ENCODE data around the gene GGTA1.
"Not testable (repeated sequence)": the region's sequence is repeated elsewhere in the genome, so short reads cannot be mapped to it uniquely, and the experiment has no call there.

The GGTA1 gene

DNA sequence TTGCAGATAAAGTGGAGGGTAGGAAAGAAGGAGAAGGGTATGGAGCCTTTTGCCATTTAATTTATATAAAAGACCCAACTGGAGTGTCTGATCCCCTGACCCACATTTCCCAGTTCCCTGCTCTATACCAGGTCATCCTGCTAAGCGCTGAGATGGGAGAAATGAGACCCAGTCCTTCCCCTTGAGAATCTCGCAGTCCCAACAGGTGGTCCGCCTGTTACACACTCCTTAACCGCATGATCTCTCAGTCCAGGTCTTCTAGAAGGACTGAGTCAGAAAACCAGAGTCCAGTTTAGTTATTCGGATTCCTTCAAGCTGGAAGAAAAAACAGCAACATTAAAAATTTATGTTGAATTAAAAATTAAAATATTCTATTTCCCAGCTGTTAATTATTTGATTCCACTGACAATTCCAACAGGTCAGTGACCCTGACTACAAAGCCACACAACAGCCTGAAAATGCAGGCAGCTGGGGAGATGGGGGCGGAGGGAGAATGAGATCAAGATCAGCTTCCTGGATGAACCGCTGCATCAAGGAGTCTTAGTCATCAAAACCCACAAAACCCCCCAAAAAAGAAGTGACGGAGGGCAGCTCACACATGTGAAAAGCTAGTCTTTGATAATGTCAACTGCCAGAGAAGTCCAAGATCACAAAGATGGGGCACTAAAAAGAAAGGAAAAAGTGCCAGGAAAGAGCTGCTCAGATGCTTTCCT is 44.0 kb downstream of the GGTA1 start:
- no peak for DNase-seq

DNA sequence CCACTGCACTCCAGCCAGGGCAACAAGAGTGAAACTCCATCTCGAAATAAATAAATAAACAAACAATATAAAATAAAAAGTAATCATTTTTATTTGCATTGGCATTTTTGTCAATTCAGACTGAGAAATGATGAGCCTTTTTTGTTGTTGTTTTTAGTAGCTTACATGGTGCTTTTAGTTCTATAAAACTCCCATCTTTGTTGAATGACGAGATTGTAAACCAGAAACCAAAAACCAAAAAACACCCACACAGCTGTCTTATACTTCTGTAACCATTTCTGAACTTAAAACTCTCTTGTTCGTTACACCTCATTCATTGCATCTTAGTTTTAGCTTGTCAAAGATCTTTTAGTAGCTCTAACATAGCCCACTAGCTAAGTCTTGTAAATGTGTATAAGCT is 44.7 kb downstream of the GGTA1 start:
- DNase-seq = no peak

DNA sequence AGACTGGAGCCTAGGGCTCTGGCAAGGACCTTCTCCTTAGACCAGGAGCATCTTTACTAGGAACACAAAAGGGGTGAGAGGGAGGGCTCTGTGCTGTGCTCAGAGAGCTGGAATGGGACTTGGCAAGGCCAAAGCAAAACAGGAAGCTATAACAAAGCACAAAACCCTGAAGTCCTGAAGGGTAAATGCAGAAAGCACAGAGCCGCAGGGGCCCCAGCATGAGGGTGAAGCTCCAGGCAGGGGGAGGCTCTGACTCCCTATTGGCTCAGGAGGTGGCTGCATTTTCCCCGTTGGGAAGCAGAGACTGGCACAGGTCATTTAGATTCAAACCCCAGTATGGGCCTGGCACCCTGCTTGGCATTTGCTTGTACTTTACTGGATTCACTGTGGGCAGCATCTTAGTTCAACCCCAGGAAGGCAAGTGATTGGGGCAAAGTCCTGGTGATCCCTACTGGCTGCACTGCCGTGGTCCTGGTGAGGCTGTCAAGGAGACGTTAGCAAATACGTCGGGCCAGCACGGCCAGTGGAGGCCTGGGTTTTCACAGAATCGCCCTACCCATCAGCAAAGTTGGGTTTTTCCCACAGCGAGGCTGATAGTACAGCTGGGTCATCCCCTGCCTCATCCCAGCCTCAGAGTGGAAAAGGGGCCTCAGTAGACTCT is 46.3 kb downstream of the GGTA1 start:
- no peak for DNase-seq

DNA sequence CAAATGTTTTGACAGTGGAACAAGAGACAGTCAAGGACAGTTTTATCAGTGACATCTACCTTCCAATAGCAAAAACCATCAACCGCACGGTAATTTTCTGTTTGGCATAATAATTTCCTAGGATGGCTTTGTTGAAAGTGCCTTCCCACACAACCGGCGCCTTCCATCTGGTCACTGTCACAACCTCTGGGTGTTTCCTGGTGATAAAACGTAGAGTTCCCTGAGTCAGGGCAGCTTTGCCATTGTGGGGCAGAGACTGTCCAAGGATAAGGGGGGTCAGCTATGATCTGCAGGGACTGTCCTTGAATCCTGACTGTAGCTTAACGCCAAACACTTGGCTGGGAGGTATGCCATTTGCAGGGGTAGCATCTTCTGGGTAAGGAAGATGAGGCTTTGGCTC is 47.6 kb downstream of the GGTA1 start:
- no peak for DNase-seq

DNA sequence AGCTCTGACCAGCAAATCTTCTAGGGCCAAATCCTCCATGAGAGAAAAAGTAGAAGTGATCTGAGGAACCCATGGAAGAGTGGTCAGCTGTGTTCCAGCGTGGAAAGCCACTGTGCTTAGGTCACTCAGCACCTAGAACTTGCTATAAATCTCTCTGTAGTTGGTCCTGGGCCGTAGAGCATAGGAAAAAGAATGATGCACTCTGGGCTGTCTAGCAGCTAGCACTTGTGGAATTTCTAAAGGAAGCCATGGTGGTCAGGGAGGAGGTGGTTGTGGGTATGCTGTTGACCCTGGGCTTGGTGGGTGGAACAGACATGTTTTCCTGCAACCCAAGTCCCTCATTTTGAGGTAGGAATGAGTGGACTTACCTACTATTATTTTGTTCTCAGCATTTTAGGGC is 48.1 kb downstream of the GGTA1 start:
- DNase-seq = no peak

DNA sequence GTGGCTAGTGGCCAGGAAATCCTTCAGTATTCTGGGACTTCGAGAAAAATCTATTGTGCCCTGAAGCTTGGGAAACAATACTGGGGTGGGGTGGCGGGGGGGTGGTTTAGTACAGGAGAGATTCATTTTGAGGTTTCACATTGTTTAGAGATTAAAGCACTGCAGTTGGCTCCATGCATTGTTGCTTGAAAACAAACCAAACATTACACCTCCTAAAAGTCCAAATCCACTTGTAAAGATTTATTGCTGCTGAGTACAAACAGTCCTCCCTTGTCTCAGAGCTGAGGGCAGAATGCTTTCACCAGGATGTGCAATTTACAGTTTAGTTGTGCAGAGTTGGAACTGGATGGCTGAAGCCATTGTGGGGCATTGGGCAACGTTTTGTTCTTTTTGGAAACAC is 49.4 kb downstream of the GGTA1 start:
- DNase-seq = no peak

DNA sequence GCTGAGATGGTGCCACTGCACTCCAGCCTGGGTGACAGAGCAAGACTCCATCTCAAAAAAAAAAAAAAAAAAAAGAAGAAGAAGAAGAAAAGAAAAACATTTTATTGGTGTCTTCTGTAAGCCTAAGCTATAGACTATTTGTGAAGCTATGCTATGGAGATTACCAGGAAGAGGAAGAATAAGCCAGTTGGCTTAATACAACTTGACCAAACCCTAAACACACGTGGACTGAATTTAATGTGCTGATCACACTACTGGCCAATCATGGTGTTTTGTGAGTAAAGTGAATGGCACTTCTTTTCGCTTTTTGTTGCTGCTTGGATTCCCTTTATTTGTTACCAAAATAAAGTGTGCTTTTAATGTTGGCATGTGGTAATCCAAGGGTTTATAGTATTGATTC is 49.9 kb downstream of the GGTA1 start:
- DNase-seq = no peak

DNA sequence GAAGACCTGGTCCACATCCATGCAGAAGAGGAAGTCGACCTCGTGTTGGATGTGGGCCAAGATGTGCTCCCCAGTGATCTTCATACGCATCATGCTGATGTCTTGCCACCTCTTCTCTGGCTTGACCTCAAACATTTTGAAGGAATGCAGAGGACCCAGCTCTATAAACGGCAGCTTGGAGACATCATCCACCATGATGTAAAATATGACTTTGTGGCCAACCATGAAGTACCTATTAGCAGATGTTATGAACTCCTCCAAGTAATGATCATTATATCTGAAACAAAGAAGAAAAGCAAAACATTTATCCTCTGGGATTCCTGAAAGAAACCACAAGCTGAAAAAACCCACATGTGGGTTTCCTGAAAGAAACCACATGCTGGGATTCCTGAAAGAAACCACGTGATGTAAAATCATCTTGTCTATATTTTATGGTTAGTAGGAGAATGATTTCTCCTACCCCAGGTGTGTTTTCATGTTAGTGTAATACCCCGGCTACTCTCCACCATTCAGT is 52.3 kb downstream of the GGTA1 start:
- DNase-seq = no peak

DNA sequence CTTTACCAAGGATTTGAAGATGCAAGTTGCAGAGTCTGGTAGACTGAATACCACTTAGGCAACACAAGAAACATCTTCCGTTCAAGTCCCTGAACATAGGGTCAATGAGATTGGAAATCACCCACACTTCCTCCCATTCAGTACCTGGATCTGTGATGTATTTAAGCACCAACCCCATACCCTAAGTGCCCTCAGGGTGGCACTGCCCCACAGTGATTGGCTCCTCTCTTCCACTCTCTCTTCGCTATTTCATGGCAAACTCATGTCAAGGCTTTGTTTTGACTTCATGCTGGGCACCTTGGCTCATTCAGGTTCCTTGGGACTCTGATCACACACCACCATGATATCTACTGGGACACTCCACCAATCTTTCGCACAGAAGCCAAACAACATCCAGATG is 53.7 kb downstream of the GGTA1 start:
- no peak for DNase-seq

DNA sequence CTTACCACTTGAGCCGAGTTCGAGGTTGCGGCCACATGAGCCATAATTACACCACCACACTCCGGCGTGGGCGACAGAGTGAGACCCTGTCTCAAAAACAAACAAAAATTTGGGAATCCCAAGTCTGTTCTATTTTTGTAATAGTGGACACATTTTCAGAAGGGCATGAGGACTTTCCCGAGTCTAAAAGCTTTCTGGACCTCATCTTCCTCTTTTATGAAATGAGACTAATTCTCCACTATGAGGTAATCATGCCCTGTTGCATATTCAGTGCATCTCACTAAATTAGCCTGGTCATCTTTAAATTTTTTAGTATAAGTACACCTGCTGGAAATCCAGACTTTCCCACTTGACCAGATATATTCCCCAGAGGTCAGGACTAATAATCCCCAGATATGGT is 55.7 kb downstream of the GGTA1 start:
- DNase-seq = no peak

DNA sequence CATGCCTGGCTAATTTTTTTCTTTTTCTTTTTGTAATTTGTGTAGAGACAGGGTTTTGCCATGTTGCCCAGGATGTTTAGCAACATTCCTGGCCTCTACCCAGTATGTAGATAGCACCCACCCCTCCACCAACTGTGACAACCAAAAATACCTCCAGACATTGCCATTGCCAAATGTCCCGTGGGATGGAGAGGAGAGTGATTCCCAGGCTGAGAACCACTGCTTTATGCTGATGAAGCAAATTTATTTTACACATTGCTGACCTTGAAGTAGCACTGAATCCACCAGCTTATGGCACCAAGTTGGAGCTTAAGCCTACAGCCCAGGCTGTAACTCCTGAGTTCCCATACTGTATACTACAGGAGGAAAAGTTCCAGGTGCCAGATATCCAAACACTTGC is 58.5 kb downstream of the GGTA1 start:
- no peak for DNase-seq

DNA sequence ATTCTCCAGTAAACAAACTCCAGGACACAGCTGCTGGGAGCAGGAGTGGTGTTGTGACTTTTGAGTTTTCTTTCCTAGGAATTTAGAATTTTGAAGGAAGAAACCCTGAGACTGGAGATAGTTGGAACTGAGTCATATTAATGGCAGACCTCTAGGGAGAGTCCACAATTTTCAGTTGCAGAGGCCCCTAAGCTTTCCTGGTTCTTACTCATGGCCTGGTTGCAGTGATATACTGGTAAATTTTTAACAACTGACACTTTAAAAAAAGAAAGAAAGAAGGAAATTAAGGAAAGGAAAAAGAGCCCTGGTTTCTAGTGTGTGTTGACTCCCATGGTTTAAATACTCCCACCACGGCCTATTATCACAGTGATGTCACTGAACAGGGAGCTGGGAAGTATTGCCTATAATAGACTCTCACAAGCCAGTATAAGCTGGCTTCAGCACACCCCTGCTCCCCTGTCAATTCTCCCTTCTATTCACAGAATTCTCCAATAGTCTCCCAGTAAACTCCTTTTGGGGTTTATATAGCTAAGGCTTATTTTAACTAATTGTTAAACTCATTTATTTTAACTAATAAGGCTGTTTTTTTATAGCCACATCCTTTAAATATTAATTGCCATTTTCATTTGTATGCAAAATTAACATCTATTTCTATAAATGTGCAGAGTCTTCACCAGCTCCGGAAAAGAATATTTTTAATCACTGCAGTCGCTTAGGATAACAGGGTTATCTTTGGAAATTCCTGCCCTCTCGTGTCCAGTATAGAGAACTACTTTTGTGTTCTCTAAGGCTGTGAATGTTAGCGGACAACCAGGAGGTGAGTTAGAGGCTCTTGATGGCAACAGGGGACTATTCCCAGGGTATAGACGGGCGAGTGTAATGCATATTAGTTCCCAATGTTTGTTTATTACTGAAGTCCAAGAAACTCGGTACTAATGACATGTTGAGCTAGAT is 59.7 kb downstream of the GGTA1 start:
- no peak for DNase-seq

DNA sequence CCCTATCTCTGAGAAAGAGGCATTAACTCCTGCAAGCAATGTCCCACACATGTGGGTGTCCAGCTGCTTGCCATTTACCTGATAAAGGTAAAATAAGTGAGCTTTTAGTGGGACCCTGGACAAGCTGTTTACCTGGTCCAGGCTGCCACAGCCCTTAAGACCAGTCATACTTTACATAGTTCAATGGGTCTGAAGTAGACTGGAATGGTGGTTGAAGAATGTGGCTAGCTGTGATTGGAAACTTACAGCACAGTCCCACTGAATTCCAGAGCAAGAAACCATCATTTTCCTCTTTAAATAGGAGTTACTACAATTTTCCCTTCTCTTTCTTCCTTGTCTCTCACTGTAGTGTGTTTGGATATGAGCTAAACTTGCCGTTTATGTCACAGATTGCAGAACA is 60.6 kb downstream of the GGTA1 start:
- no peak for DNase-seq

DNA sequence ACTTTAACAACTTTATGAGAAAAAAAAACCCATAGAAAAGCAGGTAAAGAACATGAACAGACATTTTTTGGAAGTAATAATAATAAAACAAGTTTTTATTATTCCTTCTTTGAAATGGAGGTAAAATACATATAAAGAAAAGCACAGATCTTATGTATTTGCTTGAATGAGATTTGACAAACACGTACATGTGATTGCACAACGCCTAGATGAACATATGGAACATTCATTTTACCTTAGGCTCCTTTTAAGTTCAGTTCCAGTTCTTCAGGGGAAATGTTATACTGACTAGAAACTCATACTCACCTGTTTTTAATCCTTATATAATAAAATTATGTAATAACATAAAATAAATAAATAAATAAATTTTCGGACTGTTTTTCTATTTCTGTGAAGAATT is 61.8 kb downstream of the GGTA1 start:
- DNase-seq = no peak

DNA sequence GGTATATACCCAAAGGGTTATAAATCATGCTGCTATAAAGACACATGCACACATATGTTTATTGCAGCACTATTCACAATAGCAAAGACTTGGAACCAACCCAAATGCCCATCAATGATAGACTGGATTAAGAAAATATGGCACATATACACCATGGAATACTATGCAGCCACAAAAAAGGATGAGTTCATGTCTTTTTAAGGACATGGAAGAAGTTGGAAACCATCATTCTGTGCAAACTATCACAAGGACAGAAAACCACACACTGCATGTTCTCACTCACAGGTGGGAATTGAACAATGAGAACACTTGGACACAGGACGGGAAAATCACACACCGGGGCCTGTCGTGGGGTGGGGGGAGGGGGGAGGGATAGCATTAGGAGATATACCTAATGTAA is 62.6 kb downstream of the GGTA1 start:
- DNase-seq = not testable (repeated sequence)

DNA sequence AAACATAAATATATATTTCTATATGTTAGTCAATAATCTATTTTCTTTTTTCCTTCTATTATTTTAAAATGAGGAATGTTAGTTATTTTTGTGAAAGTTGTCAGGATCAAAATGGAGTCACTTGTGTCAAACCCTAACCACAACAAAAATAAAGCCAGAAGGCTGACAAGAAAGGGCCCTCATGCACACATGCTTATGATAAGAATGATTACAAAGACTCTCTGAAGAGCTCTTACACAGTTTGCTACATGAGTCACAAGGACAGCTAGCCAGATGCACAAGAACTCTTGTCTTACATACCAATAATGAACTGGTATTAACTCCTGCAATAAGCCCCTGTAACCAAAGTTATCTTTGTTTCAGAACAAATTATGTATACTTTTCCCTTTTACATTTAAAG is 64.7 kb downstream of the GGTA1 start:
- no peak for DNase-seq

DNA sequence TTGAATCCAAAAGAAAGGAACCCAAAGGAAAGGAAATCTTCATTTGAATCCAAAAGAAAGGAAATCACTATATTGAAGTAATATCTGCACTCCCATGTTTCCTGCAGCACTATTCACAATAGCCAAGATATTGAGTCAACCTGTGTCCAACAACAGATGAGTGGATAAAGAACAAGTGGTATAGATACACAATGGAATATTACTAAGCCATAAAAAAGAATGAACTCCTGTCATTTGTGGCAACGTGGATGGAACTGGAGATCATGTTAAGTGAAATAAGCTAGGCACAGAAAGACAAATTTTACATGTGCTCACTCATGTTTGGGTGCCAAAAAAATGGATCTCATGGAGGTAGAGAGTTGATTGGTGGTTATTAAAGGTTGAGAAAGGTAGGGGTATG is 71.7 kb downstream of the GGTA1 start:
- DNase-seq = no peak

DNA sequence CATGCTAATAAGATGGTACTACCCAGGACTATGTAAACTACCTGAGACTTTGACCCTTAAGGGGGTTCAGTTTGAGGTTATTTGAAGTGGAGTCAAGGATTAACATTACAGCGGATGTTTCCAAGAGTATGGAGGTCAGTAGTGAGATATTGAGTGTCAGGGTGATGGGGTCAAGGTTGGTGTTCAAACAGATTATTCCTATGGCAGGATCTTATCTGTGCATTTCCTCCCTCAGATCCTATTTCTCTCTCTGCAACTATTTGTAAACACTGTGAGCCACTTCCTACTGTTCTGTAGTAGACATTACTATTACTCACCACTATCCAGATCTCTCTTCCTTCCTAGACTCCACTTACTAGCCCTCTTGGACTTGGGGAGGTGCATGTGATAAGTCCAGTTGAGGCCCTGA is 75.6 kb downstream of the GGTA1 start:
- no peak for DNase-seq

DNA sequence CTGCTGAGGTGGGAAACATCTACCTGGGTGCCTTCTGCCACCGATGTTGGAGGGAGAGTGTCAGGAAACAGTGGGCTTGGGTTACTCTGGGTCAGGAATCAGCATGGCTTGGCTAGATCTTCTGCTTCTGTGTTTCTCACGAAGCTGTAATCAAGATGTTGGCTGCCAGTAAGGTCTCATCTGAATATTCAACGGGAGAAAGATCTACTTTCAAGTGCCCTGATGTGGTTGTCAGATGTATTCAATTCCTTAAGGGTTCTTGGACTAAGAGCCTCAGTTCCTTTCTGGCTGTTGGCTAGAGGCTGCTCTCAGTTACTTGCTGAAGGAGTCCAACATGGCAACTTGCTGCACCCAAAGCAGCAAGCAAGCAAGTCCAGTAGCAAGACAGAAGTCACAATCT is 87.7 kb downstream of the GGTA1 start:
- no peak for DNase-seq

DNA sequence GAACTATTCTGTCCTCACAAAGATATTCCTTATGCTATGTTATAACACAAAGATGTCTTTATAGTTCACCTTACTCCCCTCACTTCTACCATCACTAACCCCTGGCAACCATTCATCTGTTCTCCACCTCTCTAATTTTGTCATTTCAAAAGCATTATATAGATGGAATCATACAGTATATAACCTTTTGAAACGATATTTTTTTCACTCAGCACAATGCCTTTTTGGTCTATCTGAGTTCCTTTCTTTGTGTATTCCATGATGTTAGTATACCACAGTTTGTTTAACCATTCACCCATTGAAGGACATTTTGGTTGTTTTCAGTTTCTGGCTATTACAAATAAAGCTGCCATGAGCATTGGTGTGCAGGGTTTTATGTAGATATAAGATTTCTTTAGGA is 93.7 kb downstream of the GGTA1 start:
- DNase-seq = no peak

Data from DMS79 treated with DMSO at 0.1 percent for 48 hours (cell line).